HepG2 (cell line): ENCODE data around the gene SLC39A10. TPM values are rescaled to one million over a fixed set of nuclear protein-coding genes. Genes with fewer than 3 reads are reported as not detected.

Experiments
- ATAC-seq: fragments of 200-7000 bp; cut with Tn5 transposase; 3 replicates; pipeline ENCODE4 v1.9.1; 2020; ENCODE audit warnings: mild to moderate bottlenecking, moderate library complexity
- BruUV-seq: library from RNA; stranded (reverse); fragments of 400-500 nt; replicated peaks from 2 replicates; lab custom pipeline; 2021; lab: Mats Ljungman, UMichigan
- CTCF ChIA-PET: fragments of 300-600 bp; formaldehyde crosslinking; extraction: SDS; loops from one replicate; lab custom pipeline; 2021; ENCODE audit warnings: low total read pairs, inconsistent platforms, low intra/inter-chr PET ratio; lab: Yijun Ruan, JAX
- POLR2A ChIA-PET: fragments of 350-600 bp; sonication (Branson Sonifier 250); formaldehyde crosslinking; loops from one replicate; lab custom pipeline; 2020; ENCODE audit warnings: antibody characterized with exemption, inconsistent platforms; lab: Yijun Ruan, JAX
- DNase-seq: peaks from one replicate; pipeline ENCODE4 v3.0.0-alpha.2; 2015; ENCODE audit warnings: low spot score
- FAIRE-seq: peaks from 3 replicates; lab custom pipeline; 2011; peaks lifted over from hg19 to GRCh38; lab: Jason Lieb, UNC
- H2AFZ ChIP-seq: one replicate; pipeline ENCODE4 v1.6.1; 2011; ENCODE audit warnings: low read length, inconsistent platforms
- H3K27ac ChIP-seq: fragments of 300-600 bp; 3 replicates; pipeline ENCODE4 v1.8.0; 2011; ENCODE audit warnings: mixed run types, mild to moderate bottlenecking, mixed read lengths, low read length, inconsistent platforms; ENCODE audit not compliant: insufficient read depth; ENCODE audit errors: extremely low read length
- H3K27me3 ChIP-seq, 2 experiments: fragments of 200-600 bp in 1 of 2; 2 replicates in 1 of 2; 3 replicates in 1 of 2; pipeline versions ENCODE4 v1.6.0 to v1.8.0; 2011; ENCODE audit warnings: low read length in 2 of 2, mild to moderate bottlenecking in 2 of 2, moderate library complexity in 2 of 2, inconsistent platforms in 1 of 2; ENCODE audit not compliant: insufficient read depth in 2 of 2, control insufficient read depth in 1 of 2
- H3K36me3 ChIP-seq, 2 experiments: fragments of 200-600 bp in 1 of 2; replicated peaks in 1 of 2; 2 replicates in 1 of 2; 3 replicates in 1 of 2; pipeline versions ENCODE4 v1.5.1 to v1.8.0; 2011; ENCODE audit warnings: low read length in 2 of 2, inconsistent platforms in 1 of 2; ENCODE audit not compliant: insufficient read depth in 2 of 2, control insufficient read depth in 1 of 2
- H3K4me1 ChIP-seq: 2 replicates; pipeline ENCODE4 v1.5.1; 2012; ENCODE audit warnings: low read length, inconsistent platforms; ENCODE audit not compliant: insufficient read depth
- H3K4me2 ChIP-seq: 2 replicates; pipeline ENCODE4 v1.6.0; 2011; ENCODE audit warnings: low read depth, low read length, inconsistent platforms
- H3K4me3 ChIP-seq, 3 experiments: fragments of 200-600 bp in 1 of 3; sonication (generic), shearing (Covaris generic) in 1 of 3; replicated peaks in 1 of 3; 2 replicates each; pipeline ENCODE4 v1.5.1; 2011 to 2016; ENCODE audit warnings: low read length in 3 of 3, inconsistent platforms in 2 of 3, low read depth in 2 of 3, mild to moderate bottlenecking in 2 of 3, control low read depth in 1 of 3, mixed read lengths in 1 of 3; ENCODE audit not compliant: insufficient read depth in 1 of 3
- H3K79me2 ChIP-seq: one replicate; pipeline ENCODE4 v1.6.1; 2011; ENCODE audit warnings: low read length, inconsistent platforms; ENCODE audit not compliant: insufficient read depth
- H3K9ac ChIP-seq: 2 replicates; pipeline ENCODE4 v1.6.0; 2011; ENCODE audit warnings: mild to moderate bottlenecking, low read depth, low read length, inconsistent platforms; ENCODE audit not compliant: insufficient read depth
- H3K9me3 ChIP-seq: 2 replicates; pipeline ENCODE4 v1.5.1; 2012; ENCODE audit warnings: mild to moderate bottlenecking, low read length
- H4K20me1 ChIP-seq: 2 replicates; pipeline ENCODE4 v1.6.0; 2011; ENCODE audit warnings: inconsistent platforms, mild to moderate bottlenecking, low read length, moderate library complexity; ENCODE audit not compliant: insufficient read depth
- ATF2 ChIP-seq: sonication (generic); formaldehyde crosslinking; IDR thresholded peaks from 2 replicates; pipeline ENCODE4 v1.4.0; 2020; ENCODE audit warnings: missing genetic modification reagents
- CCAR2 ChIP-seq: fragments of 200-400 bp; formaldehyde crosslinking; optimal IDR thresholded peaks from 2 replicates; pipeline ENCODE3; 2018; ENCODE audit warnings: low read depth, mild to moderate bottlenecking, low read length, moderate library complexity
- CREB1 ChIP-seq, 2 experiments: fragments of 450-650 bp in 1 of 2; IDR thresholded peaks; 2 replicates each; pipeline ENCODE4 v1.6.1; 2016 to 2017; ENCODE audit warnings: control low read depth in 1 of 2, mild to moderate bottlenecking in 1 of 2, missing compliant biosample characterization in 1 of 2, missing genetic modification characterization in 1 of 2
- DR1 ChIP-seq: sonication (generic); formaldehyde crosslinking; IDR thresholded peaks from 2 replicates; pipeline ENCODE4 v1.8.0; 2021; ENCODE audit warnings: mild to moderate bottlenecking, missing genetic modification reagents, inconsistent platforms
- HNRNPL ChIP-seq: fragments of 200-400 bp; formaldehyde crosslinking; IDR thresholded peaks from 2 replicates; pipeline ENCODE4 v1.6.1; 2017; ENCODE audit warnings: mild to moderate bottlenecking, low read depth, low read length
- KLF6 ChIP-seq: IDR thresholded peaks from 2 replicates; pipeline ENCODE4 v1.8.0; 2016; ENCODE audit warnings: missing biosample characterization, missing genetic modification reagents
- MLLT10 ChIP-seq: sonication (generic); formaldehyde crosslinking; IDR thresholded peaks from 2 replicates; pipeline ENCODE4 v1.4.0; 2020; ENCODE audit warnings: missing genetic modification reagents
- MTA3 ChIP-seq: sonication (generic); formaldehyde crosslinking; IDR thresholded peaks from 2 replicates; pipeline ENCODE4 v1.4.0; 2020; ENCODE audit warnings: missing genetic modification reagents
- NKX3-1 ChIP-seq: sonication (generic); formaldehyde crosslinking; IDR thresholded peaks from 2 replicates; pipeline ENCODE4 v1.5.0; 2020; ENCODE audit warnings: missing genetic modification reagents
- ZNF672 ChIP-seq: sonication (generic); formaldehyde crosslinking; IDR thresholded peaks from 2 replicates; pipeline ENCODE4 v1.8.1; 2022; ENCODE audit warnings: missing genetic modification reagents
- ZNF678 ChIP-seq: sonication (generic); formaldehyde crosslinking; IDR thresholded peaks from 2 replicates; pipeline ENCODE4 v1.4.0; 2020; ENCODE audit warnings: mild to moderate bottlenecking, missing genetic modification reagents
- WGBS: methylation state at CpG from one replicate; pipeline ENCODE4 v1.1.6; 2017; ENCODE audit warnings: low lambda C conversion rate; 5-methylcytosine and 5-hydroxymethylcytosine counted together
- in situ Hi-C: cut with HindIII; loops from 2 replicates; pipeline ENCODE4 v1.10.0; 2017; ENCODE audit warnings: low pct_unique_long_range_greater_than_20kb; ENCODE audit not compliant: extremely low pct_ligation_motif_present
- intact Hi-C: fragments of 100-400 bp; cut with micrococcal nuclease; formaldehyde crosslinking; loops from one replicate; pipeline ENCODE4 v1.10.0; 2022; ENCODE audit not compliant: unreplicated experiment
- polyA plus RNA-seq, 8 experiments: library from polyadenylated mRNA; depleted of rRNA in 3 of 8; stranded (reverse) in 7 of 8; unstranded in 1 of 8; fragments of >200 nt; fragmentation: Illumina TruSeq in 4 of 8; extraction: Trizol in 4 of 8; gene quantifications; 2 replicates each; pipeline versions ENCODE4 v1.2.1 to v1.2.3, GENCODE V29; 2011 to 2016; ENCODE audit warnings: low read depth in 4 of 8, missing spikeins in 1 of 8, mixed read lengths in 1 of 8; ENCODE audit not compliant: insufficient read depth in 1 of 8
- total RNA-seq, 5 experiments: library from RNA; depleted of rRNA; stranded (reverse); fragments of >200 nt; fragmentation: Illumina TruSeq; extraction: Trizol; gene quantifications; 2 replicates each; pipeline ENCODE4 v1.2.3, GENCODE V29; 2016; ENCODE audit warnings: low read depth in 1 of 5
- TF ChIP-seq, protein P1 (sequence below): sonication (generic); formaldehyde crosslinking; IDR thresholded peaks from 2 replicates; pipeline ENCODE4 v1.8.0; 2022; ENCODE audit warnings: missing genetic modification reagents, low read depth, mild to moderate bottlenecking, borderline replicate concordance
- TF ChIP-seq, protein P2 (sequence below): sonication (generic); formaldehyde crosslinking; IDR thresholded peaks from 2 replicates; pipeline ENCODE4 v1.8.0; 2022; ENCODE audit warnings: missing genetic modification reagents, mild to moderate bottlenecking, borderline replicate concordance
- TF ChIP-seq, protein P3 (sequence below): sonication (generic); formaldehyde crosslinking; IDR thresholded peaks from 2 replicates; pipeline ENCODE4 v1.4.0; 2020; ENCODE audit warnings: mild to moderate bottlenecking, missing genetic modification reagents

Gene SLC39A10
- total and polyA plus RNA-seq, 2 of the 13 experiments (the other 11 are each of a cell fraction or from before 2014, with no cell fraction given) = 13.2 to 21.0 TPM

- WGBS = 95% methylated on average over 7 of the region's 7 CpGs
- Histone ChIP-seq H3K4me3 (no peak overlapping the region), H3K36me3 (peaks cover 1 to 6% of the 10 kb centered on the region in 2 experiments; a peak in 3 of 5 replicates), H3K9me3 (no peaks in the 10 kb centered on the region), H4K20me1 (no peaks in the 10 kb centered on the region), H3K27ac (no peak overlapping the region), H3K79me2 (no peaks in the 10 kb centered on the region), H3K4me2 (no peak overlapping the region), H2AFZ (no peak overlapping the region), H3K9ac (no peak overlapping the region), H3K4me1 (peaks cover 10% of the 10 kb centered on the region), H3K27me3 (no peaks in the 10 kb centered on the region)
- in situ Hi-C loops (no loop called here), intact Hi-C loops (no loop called here)
- ChIA-PET CTCF (no interaction called here), POLR2A (no interaction called here)
- FAIRE-seq (no peak), ATAC-seq (no peak), DNase-seq (no peak)
- BruUV-seq = no TSS peak
- TF ChIP-seq, protein P1, sequence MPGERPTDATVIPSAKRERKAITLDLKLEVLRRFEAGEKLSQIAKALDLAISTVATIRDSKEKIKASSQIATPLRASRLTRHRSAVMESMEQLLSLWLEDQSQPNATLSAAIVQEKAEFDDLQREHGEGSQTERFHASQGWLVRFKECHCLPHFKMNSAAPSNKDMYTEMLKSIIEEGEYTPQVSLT (CRISPR knock-in tag) = no peak
- TF ChIP-seq KLF6 (CRISPR knock-in tag) = no peak
- TF ChIP-seq ATF2 (CRISPR knock-in tag) = no peak
- no peak for TF ChIP-seq MLLT10
- TF ChIP-seq ZNF678 (CRISPR knock-in tag) = no peak
- no peak for TF ChIP-seq CREB1 (IDR thresholded peaks at IDR 0.05)
- TF ChIP-seq CREB1 (CRISPR knock-in tag; IDR thresholded peaks at IDR 0.05) = no peak
- TF ChIP-seq ZNF672 = no peak
- TF ChIP-seq HNRNPL = no peak
- TF ChIP-seq, protein P2, sequence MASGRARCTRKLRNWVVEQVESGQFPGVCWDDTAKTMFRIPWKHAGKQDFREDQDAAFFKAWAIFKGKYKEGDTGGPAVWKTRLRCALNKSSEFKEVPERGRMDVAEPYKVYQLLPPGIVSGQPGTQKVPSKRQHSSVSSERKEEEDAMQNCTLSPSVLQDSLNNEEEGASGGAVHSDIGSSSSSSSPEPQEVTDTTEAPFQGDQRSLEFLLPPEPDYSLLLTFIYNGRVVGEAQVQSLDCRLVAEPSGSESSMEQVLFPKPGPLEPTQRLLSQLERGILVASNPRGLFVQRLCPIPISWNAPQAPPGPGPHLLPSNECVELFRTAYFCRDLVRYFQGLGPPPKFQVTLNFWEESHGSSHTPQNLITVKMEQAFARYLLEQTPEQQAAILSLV (CRISPR knock-in tag) = no peak
- TF ChIP-seq, protein P3, sequence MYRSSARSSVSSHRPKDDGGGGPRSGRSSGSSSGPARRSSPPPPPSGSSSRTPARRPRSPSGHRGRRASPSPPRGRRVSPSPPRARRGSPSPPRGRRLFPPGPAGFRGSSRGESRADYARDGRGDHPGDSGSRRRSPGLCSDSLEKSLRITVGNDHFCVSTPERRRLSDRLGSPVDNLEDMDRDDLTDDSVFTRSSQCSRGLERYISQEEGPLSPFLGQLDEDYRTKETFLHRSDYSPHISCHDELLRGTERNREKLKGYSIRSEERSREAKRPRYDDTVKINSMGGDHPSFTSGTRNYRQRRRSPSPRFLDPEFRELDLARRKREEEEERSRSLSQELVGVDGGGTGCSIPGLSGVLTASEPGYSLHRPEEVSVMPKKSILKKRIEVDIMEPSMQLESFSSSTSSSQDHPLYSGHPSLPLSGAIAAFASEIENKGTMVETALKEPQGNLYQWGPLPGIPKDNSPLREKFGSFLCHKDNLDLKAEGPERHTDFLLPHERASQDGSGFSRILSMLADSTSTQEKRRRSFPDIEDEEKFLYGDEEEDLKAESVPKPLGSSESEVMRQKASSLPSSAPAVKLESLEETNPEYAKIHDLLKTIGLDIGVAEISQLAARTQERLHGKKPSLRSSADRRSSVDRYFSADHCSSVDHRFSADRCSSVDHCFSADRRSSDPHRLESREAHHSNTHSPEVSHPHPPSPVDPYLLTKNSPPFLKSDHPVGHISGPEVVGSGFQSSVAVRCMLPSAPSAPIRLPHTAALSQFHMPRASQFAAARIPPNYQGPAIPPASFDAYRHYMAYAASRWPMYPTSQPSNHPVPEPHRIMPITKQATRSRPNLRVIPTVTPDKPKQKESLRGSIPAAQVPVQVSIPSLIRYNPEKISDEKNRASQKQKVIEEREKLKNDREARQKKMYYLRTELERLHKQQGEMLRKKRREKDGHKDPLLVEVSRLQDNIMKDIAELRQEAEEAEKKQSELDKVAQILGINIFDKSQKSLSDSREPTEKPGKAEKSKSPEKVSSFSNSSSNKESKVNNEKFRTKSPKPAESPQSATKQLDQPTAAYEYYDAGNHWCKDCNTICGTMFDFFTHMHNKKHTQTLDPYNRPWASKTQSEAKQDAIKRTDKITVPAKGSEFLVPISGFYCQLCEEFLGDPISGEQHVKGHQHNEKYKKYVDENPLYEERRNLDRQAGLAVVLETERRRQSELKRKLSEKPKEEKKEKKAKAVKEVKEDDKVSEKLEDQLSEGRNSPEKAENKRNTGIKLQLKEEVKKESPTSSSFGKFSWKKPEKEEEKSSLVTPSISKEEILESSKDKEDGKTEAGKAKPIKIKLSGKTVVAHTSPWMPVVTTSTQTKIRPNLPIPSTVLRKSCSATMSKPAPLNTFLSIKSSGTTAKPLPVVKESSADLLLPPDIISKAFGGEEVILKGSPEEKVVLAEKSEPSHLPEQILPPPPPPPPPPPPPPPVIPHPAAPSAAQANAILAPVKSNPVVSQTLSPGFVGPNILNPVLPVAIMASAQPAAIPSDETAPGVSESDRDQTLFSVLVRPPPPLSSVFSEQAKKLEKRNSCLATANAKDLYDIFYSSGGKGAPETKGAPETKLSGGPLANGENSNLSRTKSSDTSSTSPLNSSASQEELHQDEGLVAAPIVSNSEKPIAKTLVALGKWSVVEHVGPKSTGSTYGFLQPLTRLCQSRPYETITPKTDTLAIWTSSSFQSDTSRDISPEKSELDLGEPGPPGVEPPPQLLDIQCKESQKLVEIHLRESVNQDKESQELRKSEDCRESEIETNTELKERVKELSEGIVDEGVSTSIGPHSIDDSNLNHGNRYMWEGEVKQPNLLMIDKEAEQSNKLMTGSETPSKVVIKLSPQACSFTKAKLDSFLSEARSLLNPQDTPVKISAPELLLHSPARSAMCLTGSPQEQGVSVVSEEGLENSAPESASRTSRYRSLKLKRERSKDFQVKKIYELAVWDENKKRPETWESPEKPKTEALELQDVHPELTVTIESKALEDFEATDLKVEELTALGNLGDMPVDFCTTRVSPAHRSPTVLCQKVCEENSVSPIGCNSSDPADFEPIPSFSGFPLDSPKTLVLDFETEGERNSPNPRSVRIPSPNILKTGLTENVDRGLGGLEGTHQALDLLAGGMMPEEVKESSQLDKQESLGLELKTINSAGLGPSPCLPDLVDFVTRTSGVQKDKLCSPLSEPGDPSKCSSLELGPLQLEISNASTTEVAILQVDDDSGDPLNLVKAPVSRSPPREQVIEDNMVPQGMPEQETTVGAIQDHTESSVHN = no peak
- no peak for TF ChIP-seq NKX3-1 (CRISPR knock-in tag)
- no peak for TF ChIP-seq MTA3 (CRISPR knock-in tag)
- no peak for TF ChIP-seq CCAR2
- TF ChIP-seq DR1 (CRISPR knock-in tag) = no peak
These were observed 18.9 kb downstream of the SLC39A10 start for GRCh38 chr2:195675783-195676427.
